HG02938 (cell line): ENCODE data around the gene MS4A15.
A peak's percentile ranks its signal among the peaks of the same experiment; 100 is the strongest.
"Not testable (repeated sequence)": the region's sequence is repeated elsewhere in the genome, so short reads cannot be mapped to it uniquely, and the experiment has no call there.

ENCODE experiments used
- ATAC-seq: cut with Tn5 transposase; IDR thresholded peaks from one replicate; pipeline ENCODE4 v1.9.1; 2021; ENCODE audit warnings: mild to moderate bottlenecking, moderate library complexity; ENCODE audit not compliant: unreplicated experiment

Gene MS4A15

GRCh38 chr11:60753309-60753708 lies 3.4 kb upstream of the MS4A15 start:
- no peak for ATAC-seq

GRCh38 chr11:60754887-60755286 lies 1.8 kb upstream of the MS4A15 start:
- no peak for ATAC-seq

- no peak for ATAC-seq
Observed at GRCh38 chr11:60757231-60757800, 649 bp downstream of the MS4A15 start.

- ATAC-seq: not testable (repeated sequence)
Observed at GRCh38 chr11:60758671-60759070, 2.0 kb downstream of the MS4A15 start.

- not testable (repeated sequence) for ATAC-seq
Observed at GRCh38 chr11:60759438-60760225, 3.0 kb downstream of the MS4A15 start.

GRCh38 chr11:60761436-60762190 lies 4.9 kb downstream of the MS4A15 start:
- peak; percentile 37 for ATAC-seq

- peak; percentile 63 for ATAC-seq
Observed at GRCh38 chr11:60762851-60763691, 6.4 kb downstream of the MS4A15 start.

- no peak for ATAC-seq
Observed at GRCh38 chr11:60763692-60764369, 7.2 kb downstream of the MS4A15 start.

- ATAC-seq: peak; percentile 42
Observed at GRCh38 chr11:60764879-60765278, 8.2 kb downstream of the MS4A15 start.

GRCh38 chr11:60765355-60765754 lies 8.7 kb downstream of the MS4A15 start:
- ATAC-seq: no peak

GRCh38 chr11:60766547-60766946 lies 9.9 kb downstream of the MS4A15 start:
- ATAC-seq: no peak

- no peak for ATAC-seq
Observed at GRCh38 chr11:60767388-60767811, 10.7 kb downstream of the MS4A15 start.

- ATAC-seq: no peak
Observed at GRCh38 chr11:60768202-60768601, 11.5 kb downstream of the MS4A15 start.

GRCh38 chr11:60769273-60769672 lies 12.6 kb downstream of the MS4A15 start:
- ATAC-seq: no peak

- no peak for ATAC-seq
Observed at GRCh38 chr11:60769811-60770210, 13.1 kb downstream of the MS4A15 start.

GRCh38 chr11:60771146-60771545 lies 14.5 kb downstream of the MS4A15 start:
- ATAC-seq: no peak

GRCh38 chr11:60771879-60772525 lies 15.3 kb downstream of the MS4A15 start:
- no peak for ATAC-seq

GRCh38 chr11:60772666-60773065 lies 16.0 kb downstream of the MS4A15 start:
- no peak for ATAC-seq

- no peak for ATAC-seq
Observed at GRCh38 chr11:60774726-60775125, 18.1 kb downstream of the MS4A15 start.
